Activated effector memory CD4-positive, alpha-beta T cell treated with anti-CD3 and anti-CD28 coated beads, Interleukin-2, amount 50 U/mL, for 16 hours (primary cell): ENCODE measurements around the gene MARCO.
"Not testable (repeated sequence)": the region's sequence is repeated elsewhere in the genome, so short reads cannot be mapped to it uniquely, and the experiment has no call there.

Source experiments
- DNase-seq: peaks from one replicate; pipeline ENCODE4 v3.0.0-alpha.2; 2020

The MARCO gene

DNA sequence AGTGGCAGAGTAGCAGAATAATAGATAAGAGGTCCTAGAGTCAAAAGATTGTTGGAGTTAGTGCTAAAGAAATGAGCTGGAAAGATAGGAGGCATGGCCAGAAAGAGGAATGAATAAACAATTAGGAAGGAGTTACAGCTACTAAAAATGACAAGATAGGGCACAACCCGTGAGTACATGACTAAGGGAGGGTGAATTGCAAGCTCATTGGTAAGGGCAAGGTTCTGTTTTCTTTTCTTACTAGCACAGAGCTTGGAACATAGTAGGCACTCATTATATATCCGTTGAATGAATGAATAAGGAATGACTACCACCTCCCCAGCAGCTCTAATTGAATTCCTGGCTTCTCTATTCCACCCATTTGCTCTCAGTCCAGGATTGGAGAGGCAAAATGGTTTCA is 5.7 kb upstream of the MARCO start:
- no peak for DNase-seq

DNA sequence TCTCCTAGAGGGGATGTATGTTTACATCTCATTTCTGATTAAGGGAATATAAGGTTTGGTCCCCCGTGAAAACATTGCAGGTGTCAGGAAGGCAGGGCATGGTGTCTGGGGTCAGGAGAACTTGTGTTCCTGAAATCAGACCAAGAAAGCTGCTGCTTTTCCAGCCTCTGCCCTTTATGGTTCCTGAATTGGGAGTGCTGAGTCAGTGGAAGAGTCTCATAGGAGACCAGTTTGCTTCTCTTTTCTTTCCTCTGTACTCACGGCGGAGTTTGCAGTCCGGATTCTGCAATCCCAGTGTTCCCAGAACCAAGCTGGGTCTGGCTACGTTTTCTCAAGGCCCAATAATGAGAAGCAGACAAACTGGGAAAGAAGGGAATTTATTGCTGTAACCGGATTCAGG is 5.1 kb upstream of the MARCO start:
- no peak for DNase-seq

DNA sequence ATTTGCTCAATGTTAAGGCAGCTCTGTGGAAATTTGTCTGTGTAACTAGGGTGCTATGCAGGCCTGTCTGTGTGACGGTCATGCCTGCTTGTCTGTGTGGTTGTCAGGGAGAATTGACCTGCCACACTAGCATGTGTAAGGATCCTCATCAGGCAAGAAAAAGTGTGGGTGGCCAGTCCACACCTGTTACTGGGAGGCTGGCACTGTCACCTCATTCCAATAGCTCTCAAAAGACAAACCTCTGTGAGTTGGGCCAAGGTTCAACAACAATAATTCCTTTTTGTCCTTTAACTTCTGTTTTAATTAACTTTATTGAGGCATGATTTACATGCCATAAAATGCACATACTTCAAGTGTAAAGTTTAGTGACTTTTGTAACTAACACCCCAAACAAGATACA is 4.2 kb upstream of the MARCO start:
- no peak for DNase-seq

DNA sequence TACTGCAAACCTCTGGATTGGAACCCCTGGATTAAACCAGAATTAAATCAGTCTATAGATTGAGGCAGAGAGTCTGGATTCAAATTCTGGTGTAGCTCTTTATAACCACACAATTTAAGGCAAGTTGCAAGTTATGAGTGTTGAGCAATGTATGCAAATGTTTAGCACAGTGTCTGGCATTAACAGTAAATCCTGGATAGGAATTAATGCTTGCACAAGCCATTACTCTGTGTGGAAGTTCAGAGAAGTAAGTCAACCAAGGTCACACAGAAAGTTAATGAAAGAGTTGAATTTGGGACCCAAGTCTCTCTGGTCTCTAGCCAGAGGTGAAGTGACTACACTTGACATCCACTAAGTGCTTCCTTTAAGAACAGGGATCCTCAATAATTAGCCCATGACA is 2.0 kb upstream of the MARCO start:
- DNase-seq, result no peak

GRCh38 chr2:118940486-118941120 is 1.4 kb upstream of the MARCO start:
- DNase-seq, result no peak

DNA sequence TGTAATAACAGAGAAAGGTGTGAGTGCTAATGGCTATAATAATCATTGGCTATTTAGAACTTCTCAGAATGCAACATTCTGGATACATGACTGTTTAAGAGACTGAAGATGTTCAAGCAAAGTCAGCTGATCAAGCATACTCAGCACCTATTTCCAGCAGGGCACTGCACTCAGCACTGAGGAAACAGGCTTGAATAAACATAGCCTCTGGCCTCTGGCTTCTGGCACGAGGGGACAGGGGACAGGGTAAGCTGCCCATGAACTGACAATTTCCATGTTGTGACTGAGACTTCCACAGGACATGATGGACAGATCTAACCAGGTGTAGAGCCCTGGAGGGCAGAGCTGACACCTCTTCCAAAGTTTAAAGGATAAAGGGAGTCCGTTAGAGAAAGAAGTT is 1.3 kb downstream of the MARCO start:
- DNase-seq, result no peak

DNA sequence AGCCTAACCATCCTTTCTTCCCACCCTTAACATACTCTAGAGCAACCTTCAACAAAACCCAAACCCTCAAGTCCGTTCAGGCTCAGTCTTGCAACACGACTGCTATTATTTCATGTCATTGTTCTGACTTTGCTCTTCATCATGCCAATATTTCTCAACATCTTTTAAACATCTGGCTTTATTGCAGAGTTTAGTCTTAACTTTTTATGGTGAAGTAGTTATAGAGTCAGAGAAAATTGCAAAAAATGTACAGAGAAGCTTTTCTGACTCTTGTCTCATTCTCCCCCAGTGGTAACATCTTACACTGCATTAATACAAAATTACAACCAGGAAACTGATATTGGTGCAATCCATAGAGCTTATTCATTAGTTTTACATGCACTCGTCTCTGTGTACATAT is 3.9 kb downstream of the MARCO start:
- no peak for DNase-seq

GRCh38 chr2:118948266-118948665 is 6.3 kb downstream of the MARCO start:
- DNase-seq, result not testable (repeated sequence)

GRCh38 chr2:118954297-118955060 is 12.5 kb downstream of the MARCO start:
- no peak for DNase-seq

GRCh38 chr2:118965737-118966136 is 23.7 kb downstream of the MARCO start:
- no peak for DNase-seq

- no peak for DNase-seq
These were observed 25.3 kb downstream of the MARCO start for GRCh38 chr2:118967124-118967880.

DNA sequence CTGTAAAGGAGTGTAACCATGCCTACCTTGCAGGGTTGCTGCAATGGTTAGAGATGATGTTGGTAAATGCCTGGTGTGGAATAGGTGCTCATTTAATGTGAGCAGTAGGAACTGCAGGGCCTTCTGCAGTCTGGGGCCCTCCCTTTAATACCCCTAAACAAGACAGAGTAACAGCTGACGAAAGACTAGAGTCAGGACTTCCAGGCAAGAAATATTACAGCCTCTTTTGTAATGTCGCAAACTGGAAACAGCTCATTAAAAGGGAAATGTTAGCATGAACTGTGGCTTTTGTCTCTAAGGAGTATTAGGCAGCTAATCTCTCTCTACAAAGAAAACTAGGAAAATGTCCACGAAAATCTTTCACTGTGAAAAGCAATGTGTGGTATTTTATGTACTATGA is 26.0 kb downstream of the MARCO start:
- DNase-seq, result no peak

GRCh38 chr2:118968961-118969733 is 27.2 kb downstream of the MARCO start:
- DNase-seq, result no peak

DNA sequence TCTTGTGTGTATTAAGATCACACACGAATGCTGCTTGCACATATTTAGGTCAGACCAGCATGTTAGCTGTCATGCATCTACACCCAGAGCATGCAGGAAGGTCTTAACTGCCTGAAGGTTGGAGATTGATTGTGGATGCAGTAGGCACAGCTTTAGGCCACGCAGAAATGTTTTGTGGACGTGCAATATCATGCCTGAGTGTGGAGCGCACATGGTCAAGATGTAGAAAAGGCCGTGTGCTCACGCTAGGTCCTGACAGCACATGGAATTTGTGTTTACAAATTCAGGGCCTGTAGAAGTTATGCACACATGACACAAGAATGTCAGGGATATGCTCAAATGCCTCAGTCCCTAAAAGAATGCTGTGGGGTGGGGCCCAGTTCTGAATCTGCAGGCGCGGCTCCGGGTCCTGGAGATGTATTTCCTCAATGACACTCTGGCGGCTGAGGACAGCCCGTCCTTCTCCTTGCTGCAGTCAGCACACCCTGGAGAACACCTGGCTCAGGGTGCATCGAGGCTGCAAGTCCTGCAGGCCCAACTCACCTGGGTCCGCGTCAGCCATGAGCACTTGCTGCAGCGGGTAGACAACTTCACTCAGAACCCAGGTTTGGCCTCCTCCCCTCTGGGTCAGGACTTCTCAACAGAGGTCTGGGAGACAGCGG is 27.9 kb downstream of the MARCO start:
- DNase-seq, result no peak

GRCh38 chr2:118970396-118971135 is 28.6 kb downstream of the MARCO start:
- DNase-seq, result no peak

DNA sequence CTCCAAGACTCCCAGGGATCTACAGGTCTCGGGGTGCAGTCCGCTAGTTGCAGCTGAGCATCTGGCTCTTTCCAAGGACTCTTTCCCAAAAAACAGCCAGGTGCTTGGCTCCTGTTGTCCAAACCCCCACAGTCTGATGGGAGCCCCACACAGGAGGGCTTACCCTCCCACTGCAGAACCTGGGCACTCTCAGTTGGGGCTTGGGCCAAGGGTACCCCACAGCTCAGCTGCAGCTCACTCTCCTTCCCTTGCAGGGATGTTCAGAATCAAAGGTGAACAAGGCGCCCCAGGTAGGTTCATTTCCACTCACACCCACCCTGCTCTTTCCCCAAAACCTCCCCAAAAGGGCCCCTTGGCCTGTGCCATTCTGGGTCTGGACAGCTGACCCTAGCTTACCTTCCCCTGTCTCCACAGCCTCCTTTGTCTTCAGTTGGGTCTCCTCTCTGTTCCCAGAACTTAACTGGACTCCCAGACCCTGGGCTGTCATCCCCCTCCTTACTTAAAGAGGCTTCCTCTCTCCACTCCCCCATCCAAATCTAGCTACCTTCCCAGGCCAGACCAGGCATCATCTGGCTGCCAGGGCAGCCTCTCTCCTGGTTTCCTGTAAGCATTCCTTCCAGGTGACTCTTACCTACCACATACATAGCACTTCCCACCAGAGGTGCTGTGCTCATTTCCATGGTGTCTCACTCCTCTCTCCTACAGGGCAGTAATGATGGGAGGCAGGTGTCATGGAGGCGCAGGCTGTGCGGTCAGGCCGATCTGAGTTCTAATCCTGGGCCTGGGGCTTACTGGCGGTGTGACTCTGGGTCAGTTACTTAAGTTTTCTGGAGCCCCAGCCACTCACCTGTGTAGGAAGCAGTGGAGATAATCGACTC is 29.5 kb downstream of the MARCO start:
- DNase-seq, result no peak

- DNase-seq, result no peak
These were observed 31.6 kb downstream of the MARCO start for GRCh38 chr2:118973542-118973951.

DNA sequence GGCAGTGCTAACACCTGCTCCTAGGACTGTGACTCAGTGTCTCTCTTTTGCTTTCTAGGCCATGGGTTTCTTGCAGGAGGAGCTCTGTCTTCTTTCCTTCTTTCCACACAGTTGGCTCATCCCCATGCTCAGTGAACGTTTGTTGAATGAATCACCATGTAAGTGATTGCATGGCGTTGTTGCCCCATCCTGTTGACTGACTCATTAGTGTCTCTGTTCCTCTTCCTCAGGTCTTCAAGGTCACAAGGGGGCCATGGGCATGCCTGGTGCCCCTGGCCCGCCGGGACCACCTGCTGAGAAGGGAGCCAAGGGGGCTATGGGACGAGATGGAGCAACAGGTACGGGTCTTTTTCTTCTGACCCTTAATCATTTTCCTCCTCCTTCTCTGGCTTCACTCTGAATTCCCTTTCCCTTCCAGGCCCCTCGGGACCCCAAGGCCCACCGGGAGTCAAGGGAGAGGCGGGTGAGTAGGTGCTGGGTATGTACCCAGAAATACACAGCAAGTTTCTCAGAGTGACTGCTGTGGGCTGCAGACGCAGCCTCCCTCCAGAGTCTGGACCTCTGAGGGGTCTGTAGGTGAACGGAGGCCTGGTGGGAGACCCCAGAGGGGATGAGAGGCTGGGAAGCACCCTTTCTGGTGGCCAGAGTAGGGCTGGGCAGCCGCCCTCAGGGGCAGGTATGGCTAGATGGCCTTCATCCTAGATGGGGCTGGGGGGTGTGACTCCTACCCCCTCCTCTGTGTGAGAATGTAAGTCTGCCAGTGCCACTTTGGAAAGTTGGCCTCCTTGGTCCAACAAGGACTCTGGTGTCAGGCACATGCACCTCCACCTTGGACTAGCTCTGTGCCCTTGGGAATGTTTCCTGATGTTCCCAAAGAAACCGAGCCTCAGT is 32.4 kb downstream of the MARCO start:
- DNase-seq, result no peak

GRCh38 chr2:118975133-118975532 is 33.1 kb downstream of the MARCO start:
- no peak for DNase-seq

GRCh38 chr2:118978064-118978463 is 36.1 kb downstream of the MARCO start:
- DNase-seq, result no peak
